H54 (cell line): ENCODE results near the gene APLF.

Experiments
- DNase-seq: peaks from one replicate; pipeline ENCODE4 v3.0.0; 2011; ENCODE audit warnings: low spot score, mixed read lengths; ENCODE audit not compliant: insufficient read length
- FAIRE-seq: peaks from 3 replicates; lab custom pipeline; 2011; peaks lifted over from hg19 to GRCh38; lab: Jason Lieb, UNC
- POLR2A ChIP-seq: IDR thresholded peaks from 2 replicates; pipeline ENCODE4 v1.6.1; 2011; ENCODE audit warnings: low read depth, mild to moderate bottlenecking, low read length

Gene APLF, protein sequence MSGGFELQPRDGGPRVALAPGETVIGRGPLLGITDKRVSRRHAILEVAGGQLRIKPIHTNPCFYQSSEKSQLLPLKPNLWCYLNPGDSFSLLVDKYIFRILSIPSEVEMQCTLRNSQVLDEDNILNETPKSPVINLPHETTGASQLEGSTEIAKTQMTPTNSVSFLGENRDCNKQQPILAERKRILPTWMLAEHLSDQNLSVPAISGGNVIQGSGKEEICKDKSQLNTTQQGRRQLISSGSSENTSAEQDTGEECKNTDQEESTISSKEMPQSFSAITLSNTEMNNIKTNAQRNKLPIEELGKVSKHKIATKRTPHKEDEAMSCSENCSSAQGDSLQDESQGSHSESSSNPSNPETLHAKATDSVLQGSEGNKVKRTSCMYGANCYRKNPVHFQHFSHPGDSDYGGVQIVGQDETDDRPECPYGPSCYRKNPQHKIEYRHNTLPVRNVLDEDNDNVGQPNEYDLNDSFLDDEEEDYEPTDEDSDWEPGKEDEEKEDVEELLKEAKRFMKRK

DNA sequence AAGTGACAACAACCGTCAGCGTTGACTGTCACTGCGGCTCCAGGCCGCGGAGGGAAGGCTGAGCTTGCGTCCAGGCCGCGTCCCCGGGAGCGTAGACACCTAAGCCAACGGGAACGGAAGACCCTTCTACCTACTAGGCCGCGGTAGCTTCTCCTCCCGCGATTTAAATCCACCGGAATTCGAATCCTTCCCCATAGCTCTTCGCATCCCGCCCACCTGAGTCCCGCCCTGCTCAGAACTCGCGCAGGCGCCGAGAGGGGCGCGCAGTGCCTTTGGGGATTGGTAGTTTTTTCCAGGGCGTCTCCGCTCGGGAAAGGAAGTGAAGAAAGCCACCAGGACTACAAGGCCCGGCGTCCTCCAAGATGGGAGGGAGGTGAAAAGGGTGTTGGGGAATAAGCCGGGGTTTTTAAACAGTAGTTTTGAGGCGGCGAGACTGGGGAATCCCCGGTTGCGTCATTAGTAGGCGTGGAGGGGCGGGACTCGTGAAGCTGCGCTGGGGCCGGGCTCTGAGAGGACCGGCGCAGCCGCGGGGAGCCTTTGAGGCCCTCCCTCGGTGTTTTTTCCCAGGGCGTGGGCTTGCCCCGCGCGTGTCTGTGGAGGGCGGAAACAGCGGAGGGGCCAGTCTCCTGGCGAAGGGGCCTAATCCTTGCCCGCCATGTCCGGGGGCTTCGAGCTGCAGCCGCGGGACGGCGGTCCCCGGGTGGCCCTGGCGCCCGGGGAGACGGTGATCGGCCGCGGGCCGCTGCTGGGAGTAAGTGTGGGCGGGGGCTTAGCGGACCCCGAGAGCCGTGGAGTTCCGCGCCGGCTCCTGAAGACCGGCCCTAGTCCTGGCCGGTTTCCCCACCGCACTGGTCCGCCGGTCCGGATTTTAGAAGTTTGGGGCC, at the start of gene APLF, which contains the start of gene FBXO48:
Gene APLF (plus strand): TSS at position 509 of the 884 bp plus-strand sequence. CDS start 147 bp downstream, at position 656.
Gene FBXO48 (minus strand): TSS at position 218 of the 884 bp plus-strand sequence. CDS start 2,149 bp downstream, outside the sequence.
- peak; percentile 54 for TF ChIP-seq POLR2A
- peak; percentile 94 for FAIRE-seq

DNA sequence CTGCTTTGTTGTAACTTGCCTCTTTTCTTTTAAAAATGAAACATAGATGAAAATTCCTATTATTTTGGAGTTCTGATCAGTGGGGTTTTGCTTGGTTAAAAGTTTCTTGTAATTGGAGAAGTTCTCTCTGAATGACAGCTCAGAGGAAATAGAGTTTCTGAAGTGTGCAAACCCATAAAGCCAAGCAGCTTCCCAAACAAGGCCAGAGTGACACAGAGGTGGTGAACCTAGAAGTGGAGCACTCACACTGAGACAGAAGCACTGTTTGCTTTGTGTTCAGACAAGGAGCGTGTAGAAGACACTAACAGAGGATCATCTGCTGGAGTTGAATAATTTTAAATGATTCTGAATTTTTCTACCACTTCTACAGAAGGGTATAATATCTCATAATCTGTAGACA, 49.5 kb upstream of the APLF start:
- FAIRE-seq (no peak), DNase-seq (no peak)

More for the DNA sequence above, at the start of gene APLF, which contains the start of gene FBXO48:
- DNase-seq, result peak; percentile 76

DNA sequence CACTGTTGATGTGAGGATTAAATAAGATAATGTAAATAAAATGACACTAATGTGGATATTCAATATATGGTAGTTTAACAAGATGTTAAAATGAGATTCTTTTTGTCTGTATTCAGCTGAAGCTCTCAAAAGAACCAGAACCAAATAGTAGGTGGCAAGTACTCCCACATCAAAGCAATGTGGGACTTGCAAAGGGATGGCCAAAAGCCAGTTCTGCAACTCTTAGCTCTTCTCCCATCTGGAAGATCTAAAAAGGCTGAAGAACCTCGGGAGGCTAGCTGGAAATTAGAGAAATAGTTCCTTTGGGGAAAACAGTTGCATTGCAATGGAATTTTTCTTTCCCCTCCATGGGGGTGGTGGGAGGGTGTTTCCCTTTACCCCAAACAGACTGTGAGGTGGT, 49.0 kb upstream of the APLF start:
- TF ChIP-seq POLR2A, result no peak
- FAIRE-seq, result no peak
- no peak for DNase-seq

More for the DNA sequence above, 49.5 kb upstream of the APLF start:
- no peak for TF ChIP-seq POLR2A

DNA sequence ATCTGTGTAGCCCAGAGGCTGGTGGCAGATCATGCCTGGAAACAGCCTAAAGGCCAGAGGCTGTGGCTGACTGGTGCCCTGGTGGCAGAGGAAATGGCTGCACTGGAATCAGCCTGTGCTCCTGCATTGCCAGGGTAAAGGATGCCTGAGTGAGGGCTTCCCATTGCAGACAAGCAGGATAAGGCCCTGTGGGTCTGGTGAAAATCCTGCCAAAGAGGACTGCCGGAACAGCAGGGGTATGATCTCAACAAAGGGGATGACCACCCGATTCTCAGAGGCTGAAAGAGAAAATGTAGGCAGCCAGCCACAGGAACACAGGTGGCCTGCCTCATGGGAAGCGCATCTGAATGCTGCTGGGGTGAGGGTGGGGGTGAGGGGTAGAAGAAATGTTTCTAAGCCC, 48.5 kb upstream of the APLF start:
- TF ChIP-seq POLR2A, result no peak
- DNase-seq (no peak), FAIRE-seq (no peak)

DNA sequence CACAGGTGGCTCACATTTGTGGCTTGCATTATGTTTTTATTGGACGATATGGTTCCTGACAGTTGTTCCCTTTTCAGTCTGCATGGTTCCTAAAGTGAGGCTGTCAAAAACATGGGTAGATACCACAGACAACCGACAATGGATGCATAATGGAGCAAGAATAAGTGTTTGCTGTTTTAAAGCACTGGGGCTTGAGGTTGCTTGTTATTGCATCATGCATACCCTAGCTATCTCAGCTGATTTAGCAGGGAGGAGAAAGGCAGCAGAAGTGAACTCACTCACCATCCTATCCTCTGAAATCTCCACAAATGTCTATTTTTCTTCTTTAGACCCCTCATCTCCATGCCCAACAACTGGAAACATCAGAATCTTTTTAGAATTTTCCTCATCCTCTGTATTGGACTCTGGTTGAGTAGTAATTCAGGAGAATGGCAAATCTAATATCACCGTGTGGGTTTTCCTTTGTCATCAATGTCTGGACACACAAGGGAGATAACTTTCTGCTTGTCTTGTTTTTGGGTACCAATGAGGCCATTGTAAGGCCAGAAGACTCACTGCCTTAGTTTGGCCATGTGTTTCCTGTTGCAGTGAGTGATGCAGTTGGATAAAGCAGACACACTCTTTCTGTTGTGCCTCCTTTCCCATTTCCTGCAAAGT, 47.0 kb upstream of the APLF start:
- FAIRE-seq, result no peak
- TF ChIP-seq POLR2A, result no peak
- DNase-seq, result no peak

DNA sequence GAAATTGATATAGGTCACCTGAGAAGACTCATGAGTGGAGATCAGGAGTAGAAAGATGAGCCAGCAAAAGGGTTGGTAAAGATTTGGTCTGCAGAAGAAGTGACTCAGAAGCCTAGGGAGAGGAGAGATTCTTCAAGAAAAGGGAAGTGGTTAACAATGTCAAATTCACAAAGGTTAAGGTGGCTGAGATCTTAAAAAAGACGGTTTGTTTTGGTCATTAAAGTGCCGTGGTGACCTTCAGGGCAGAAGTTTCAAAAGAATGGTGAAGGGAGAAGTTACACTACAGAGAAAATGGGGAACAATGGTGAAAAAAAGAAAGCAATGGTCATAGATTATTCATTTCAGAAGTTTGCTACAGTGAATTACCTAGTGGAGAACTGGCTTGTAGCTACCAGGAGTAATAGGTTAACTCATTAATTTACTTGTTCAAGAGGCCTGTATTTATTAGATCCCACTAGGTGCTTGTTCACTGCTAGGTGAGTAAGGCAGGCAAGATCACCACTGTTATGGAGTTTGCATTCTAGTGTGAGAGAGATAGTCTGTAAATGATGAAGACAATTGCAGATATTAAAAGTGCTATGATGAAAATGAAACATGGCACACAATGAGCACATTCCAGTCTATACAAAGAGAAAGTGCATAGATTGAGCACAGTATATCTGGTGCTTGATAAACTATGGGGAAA, 43.3 kb upstream of the APLF start:
- TF ChIP-seq POLR2A, result no peak
- DNase-seq (no peak), FAIRE-seq (no peak)

DNA sequence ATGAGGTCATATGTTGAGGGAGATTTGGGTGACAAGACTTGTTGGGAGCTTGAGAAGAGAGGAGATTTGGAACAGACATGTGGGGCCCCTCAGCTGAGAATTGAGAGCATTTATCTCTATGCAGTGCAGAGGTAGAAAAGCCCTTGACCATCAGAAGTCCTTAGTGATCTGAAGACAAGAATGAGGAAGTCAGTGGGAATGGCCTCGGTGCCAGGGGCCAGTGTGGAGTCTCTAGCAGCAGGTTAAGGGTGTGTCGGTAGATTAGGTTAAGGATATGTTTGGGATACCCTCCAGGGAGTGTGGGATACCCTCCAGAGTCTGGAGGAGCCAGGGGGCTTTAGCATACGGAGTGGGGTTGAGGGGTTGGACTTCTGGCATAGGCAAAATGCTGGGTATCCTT, 41.9 kb upstream of the APLF start:
- TF ChIP-seq POLR2A, result no peak
- no peak for FAIRE-seq
- DNase-seq, result no peak

DNA sequence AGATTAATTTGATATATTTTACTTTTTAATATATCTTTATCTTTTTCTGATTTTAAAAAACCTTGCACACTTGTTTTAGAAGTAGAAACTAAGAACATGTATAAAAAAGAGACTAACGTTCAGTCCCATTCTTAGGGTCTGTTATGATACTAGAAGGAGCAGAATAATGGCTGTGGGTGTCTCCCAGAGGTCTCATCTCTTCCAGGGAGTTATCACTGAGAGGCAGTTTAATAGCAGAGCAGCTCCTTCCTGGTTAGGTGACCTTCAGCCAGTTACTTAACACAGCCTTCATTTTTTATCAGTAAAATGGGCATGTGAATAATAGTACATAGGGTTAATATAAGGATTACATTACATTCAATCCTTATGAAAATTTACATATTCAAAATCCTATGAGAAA, 40.9 kb upstream of the APLF start:
- no peak for TF ChIP-seq POLR2A
- FAIRE-seq, result no peak
- DNase-seq, result no peak

DNA sequence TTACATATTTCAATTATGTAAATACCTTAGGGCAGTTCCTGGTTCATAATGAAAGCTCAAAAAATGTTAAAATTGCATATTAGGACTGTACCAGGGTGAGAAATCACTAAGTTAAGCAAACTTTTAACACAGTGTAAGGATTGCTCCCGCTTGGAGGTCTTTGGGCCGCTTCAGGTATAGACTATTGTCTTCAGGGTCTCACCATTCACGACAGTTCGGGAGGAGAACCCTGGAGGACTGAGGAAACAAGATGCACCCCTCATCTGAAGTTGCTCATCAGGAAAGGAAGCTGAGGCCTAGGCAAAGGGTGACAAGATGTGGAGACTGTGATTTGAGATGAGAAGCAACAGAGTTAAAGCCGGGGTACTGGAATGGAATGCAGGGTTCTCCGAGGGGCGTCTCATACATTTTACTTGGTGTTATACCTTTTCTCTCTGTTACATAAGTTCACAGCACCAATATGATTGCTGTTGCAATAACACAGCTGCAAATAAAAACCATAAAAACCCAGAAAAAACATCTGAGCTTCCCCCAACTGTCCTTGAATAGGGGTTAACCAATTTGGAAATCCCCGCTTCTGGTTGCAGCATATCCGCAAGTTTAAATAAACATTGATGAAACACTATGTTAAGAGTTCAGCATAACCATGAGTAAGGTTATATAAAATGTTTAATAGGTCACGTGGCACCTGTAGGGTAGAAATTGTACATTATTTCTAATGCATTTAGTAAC, 40.4 kb upstream of the APLF start:
- DNase-seq, result no peak
- TF ChIP-seq POLR2A, result no peak
- FAIRE-seq, result no peak

DNA sequence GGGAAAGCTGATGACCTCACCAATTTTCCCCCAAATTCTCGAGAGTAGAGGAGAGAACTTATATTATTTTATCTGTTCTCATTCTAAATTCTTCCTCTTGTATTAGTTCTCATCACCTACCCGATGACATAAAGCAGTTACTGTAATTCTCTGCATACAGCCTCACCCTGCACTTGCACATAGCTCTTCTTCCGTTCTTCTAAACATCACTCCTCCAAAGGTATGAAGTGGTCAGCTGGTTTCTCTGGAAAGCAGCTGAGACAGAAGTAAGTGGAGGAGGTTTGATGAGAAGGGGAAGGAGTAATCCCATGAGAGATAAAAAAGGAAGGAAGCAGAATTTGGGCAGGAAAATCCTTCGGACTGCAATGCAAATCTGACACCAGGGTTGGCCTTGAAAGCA, 39.3 kb upstream of the APLF start:
- no peak for FAIRE-seq

DNA sequence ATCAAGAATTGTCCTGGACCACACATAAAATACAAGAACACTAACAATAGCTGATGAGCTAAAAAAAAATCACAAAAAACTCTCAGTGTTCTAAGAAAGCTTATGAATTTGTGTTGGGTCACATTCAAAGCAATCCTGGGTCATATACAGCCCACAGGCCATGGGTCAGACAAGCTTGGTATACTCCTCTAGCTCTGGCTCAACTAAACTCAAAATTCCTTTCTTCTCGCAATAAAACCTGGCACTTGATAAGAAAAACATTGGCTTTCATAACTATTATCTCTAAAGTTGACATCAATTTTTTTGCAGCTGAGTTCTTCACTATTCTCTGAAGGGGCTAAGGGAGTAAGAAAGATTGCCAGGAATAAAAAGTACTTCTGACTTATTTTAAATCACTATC, 38.6 kb upstream of the APLF start:
- FAIRE-seq (no peak), DNase-seq (no peak)
- no peak for TF ChIP-seq POLR2A

More for the DNA sequence above, 39.3 kb upstream of the APLF start:
- no peak for TF ChIP-seq POLR2A
- no peak for DNase-seq

DNA sequence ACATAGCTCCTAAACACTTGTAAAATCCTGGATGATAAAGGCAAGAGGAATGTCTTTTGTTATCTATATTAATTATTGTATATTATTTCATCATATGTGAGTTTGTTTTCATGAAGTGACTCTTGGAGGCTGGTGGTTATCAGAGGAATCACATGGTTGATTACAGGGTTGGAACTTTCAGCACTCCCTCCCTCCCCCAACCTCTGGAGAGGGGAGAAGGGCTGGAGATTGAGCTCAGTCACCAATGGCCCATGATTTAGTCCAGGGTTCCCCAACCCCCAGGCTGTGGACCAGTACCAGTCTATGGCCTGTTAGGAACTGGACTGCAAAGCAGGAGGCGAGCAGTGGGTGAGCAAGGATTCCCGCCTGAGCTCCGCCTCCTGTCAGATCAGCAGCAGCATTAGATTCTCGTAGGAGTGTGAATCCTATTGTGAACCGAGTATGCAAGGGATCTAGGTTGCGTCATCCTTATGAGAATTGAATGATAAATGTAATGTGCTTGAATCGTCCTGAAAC, 38.0 kb upstream of the APLF start:
- no peak for TF ChIP-seq POLR2A
- FAIRE-seq, result no peak
- no peak for DNase-seq
